NCI-H1694 (cell line): ENCODE results near the gene YPEL2.

Experiments used
- DNase-seq: peaks from one replicate; lab custom pipeline; 2025; lab: John Stamatoyannopoulos, UW

Gene YPEL2

GRCh38 chr17:59357219-59357697 lies 25.8 kb downstream of the YPEL2 start:
- DNase-seq, result no peak

GRCh38 chr17:59357929-59358328 lies 26.5 kb downstream of the YPEL2 start:
- DNase-seq, result no peak

- no peak for DNase-seq
Measured at GRCh38 chr17:59361386-59361785, 29.9 kb downstream of the YPEL2 start.

DNA sequence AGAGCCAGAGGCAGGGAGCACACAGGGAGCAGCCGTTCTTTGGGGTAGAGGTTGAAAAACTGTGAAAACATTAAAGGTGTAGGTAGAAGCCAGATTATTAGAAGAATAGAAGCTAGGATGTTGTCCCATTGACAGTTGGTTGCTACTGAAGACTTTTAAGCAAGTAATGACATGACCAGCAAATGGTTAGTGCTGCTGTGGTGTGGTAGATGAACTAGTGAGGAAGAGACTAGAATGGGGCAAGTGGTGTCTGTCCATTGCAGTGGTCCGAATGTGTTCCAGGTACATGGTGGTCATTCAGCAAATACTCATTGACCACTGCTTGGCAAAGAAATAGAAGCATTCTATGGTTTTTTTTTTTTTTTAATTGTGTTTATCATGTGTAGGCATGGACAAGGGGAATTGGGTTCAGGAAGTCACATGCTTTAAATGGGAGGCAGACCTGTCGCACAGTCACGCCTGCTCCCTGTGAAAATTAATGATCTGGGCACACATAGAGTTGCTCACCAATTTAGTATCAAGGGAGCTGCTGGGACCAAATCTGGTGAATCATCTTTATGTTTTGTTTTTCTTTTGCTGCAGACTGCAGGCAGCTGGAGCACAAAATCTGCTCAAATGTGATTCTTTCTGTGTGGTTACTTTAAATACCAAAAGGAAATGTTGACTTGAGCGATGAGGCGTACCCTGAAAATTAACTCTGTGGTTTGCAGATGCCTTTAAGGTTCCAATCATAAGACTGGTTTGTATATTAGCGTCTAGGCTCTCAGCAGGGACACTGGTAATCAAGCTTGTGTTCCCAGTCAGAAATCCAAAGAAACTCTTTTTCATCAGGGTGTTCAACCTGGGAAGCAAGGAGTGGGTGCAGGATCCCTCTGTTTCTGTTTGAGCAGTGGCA lies 30.7 kb downstream of the YPEL2 start:
- DNase-seq, result no peak

DNA sequence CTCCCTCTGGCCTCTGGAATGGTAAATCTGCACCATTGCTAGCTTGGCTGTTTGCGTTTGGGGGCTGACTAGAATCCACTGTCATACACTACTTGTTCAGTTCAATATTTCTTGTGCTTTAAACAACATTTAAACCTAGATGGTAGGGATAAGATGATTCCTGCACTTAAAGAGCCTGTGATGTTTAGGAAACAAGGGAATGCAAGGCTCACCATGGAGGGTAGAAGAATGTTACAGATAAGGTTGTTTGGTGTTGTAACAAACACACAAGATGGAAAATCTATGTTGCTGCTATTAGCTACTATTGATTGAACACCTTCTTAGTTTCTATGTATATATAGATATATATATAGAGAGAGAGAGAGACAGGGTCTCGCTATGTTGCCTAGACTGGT lies 31.4 kb downstream of the YPEL2 start:
- DNase-seq, result no peak

GRCh38 chr17:59365383-59365981 lies 34.0 kb downstream of the YPEL2 start:
- DNase-seq, result no peak

DNA sequence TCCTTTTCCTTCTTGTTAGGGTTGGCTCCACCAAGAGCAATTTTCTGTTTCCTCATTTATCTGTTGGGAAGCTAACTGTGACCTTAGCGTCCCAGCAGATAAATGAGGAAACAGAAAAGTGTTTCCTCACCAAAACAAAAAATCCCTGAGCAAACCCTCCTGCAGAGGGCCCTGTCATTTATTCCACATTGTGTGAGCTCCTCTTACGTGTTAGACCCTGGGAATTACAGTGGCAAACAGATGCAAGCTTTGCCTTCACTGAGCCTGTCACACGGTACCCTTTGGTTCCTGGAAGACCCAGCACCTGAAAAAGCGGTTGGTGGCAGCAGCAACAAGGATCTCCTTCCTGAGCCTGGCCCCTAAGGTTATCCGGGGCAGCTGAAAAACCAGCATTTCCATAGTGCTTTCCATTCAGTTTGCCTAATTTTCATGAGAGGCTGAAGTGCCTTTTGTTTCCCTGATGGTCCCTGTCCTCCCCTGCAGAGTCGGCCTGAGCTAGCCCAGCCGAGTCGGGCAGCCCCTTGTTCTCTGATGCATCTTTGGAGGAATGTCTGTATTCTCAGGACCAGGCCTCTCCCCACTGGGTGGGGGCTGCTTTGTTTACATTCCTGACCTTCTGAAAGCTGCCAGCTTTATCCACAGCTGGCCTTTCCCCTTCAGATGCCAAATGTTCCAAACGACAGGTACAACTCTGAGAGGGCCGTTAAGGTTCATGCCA lies 34.7 kb downstream of the YPEL2 start:
- DNase-seq, result peak; percentile 56

DNA sequence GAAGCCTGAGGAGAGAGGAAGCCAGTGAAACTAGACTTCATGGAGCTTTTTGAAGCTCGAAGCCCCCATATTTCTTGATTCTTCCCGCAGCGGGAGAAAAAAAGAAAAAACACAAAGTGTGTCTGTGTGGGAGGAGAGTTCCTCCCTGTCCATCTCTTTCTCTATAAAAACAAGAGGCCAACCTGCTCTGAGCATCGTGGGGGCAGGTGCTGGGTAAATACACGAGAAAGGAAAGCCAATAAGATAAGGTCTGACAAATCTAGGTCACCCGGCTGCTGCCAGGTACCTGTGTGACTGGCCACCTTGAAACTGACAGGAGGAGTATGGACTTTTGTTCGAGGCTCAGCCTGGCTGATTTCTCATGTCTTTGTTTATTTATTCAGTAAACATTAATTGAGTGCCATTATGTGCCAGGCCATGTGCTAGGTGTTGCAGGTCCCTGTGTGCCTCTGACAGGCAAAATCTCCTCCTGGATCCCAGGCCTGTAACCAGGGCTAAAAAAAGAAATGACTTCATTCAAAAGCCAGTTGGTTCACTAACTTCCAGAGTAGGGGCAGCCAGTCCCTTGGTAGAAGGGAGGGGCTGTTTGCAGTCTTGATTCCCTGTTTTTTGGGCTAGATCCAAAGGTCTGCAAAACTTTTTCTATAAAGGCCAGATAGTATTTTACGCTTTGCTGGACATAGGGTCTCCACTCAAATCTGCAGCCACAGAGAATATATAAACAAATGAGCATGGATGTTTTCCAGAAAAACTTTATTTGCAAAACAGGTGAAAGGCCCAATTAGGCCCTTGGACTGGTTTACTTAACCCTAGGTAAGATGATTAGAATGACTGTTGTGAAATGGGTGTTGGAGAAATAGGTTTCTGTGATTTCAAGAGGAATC lies 35.6 kb downstream of the YPEL2 start:
- DNase-seq, result peak; percentile 62

DNA sequence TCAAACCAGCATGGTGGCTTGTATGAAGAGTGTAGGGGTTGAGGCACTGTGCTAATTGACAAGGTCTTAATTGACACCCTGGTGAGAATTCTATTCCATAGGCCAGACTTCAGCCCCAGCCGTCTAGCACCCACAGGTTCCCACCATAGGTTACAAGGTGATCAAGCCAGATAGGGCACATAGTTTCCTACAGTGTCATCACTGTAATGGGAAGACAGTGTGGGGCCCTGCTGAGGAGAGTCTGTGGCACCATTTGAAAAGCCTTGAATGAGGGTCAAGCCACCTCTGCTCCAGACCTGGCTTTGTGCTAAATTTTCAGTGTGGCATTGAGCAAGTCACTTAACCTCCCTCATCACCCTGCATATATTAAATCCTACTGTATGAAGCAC lies 36.2 kb downstream of the YPEL2 start:
- no peak for DNase-seq

- no peak for DNase-seq
Measured at GRCh38 chr17:59368218-59368857, 36.9 kb downstream of the YPEL2 start.

DNA sequence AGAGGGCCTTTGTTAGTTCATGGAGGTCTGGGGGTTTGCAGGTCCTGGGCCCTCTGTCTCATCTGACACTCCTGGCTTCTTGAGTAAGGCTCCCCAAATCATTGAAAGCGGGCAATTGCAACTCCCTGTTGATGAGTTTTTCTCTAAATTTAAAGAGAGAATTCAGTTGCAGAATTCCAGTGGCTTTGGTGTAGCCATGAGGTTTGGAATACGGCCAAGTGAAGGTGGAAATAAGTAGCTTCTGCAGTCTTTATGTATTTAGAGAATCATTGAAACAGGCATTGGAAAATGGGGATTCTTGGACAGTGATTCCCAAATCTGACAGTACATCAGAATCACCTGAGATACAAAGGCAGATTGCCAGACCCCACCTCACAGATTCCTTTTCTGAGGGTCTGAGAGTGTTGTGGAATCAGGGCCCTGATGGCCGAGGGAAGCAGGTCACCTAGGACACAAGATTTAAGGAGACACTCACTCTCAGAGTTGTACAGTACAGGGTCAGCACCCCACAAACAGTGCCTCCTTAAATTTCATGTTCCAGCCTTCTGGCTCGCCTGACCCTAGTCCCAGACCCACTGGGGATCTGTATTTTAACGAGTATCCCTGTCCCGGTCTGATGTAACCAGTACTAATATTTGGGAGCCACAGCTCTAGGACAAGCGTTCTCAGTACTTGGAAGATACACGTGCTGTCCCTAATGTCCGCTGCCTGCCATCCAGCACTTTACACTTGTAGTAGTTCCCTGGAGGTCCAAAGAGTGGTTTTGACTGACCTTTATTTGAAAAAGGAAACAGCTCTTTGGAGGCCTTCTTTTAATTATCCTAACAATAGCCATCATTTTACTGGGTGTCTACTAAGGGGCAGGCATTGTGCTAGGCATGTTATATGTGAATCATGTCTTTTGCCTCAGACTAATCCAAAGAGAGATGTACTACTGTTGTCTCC lies 37.8 kb downstream of the YPEL2 start:
- DNase-seq, result no peak

GRCh38 chr17:59370593-59371299 lies 39.3 kb downstream of the YPEL2 start:
- no peak for DNase-seq

- no peak for DNase-seq
Measured at GRCh38 chr17:59371416-59372100, 40.1 kb downstream of the YPEL2 start.

DNA sequence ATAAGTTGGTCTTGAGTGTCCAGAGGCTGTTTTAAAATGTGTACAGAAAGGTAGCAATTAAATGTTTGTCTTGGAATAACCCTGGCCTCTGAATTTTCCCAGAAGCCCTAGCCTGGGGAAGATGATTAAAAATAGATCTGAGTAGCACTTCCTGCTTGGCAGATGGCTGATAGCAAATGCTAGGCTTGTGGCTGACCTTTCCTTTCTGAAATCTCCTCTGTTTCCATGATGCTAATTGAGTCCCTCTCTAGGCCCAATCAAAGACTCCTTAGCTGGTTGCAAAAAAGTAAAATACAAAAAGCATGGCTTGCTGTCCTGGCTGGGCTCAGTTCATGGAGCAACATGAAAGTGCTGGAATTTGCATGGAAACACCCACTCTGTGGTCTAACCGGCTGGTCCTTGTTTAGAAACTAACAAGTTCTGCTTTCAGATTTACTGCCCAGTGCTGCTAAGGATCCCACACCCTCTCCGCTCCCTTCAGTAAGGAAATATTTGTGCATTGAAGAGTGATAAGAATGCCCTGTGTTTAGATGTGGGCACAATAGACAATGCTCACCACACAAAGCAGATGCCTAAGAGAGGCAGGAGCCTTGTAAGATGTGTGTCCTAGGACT lies 40.8 kb downstream of the YPEL2 start:
- DNase-seq, result no peak

DNA sequence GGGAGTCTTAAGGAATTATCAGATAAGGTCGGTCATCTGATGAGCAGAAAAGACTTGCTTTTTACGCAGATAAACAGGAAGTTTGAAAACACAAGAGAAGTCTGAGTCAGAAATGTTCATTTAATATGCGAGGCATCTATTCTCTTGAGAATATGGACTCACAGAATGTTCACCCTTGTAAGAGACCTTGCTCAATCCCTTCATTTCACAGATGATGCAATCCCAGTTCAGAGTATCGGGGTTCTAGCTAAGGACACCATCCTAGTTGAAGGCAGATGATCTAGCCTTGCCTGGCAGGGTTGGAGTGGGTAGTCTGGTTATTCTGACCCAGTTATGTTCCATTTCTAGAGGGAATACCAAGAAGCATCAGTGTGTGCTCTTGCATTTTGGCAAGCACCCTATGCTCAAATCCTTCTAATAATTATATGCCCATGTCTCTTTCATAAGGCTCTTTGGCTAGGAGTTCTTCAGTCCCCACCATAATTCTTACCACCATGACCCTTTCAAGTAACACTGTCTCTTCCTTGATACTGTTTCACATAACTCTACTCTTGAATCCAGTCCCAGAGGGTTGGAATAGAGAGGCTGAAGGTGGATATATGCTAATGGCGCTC lies 42.5 kb downstream of the YPEL2 start:
- no peak for DNase-seq

DNA sequence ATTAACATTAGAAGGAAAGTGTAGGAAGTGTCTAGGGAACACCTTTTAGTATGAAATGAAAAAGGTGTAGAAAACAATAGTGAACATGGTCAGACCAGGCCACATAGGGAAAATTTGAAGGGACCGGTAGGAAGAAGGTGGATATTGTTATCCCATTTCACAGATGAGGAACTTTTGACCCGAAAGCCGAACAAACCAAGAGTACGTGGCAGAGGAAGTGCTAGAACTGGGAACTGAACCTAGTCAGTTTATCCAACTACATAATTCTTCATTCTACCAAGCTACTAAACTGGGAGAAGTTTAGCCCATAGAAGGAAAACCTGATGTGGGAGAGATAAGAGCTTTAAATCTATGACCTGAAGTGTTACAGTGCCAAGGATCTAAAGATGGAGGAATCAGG lies 43.2 kb downstream of the YPEL2 start:
- no peak for DNase-seq

DNA sequence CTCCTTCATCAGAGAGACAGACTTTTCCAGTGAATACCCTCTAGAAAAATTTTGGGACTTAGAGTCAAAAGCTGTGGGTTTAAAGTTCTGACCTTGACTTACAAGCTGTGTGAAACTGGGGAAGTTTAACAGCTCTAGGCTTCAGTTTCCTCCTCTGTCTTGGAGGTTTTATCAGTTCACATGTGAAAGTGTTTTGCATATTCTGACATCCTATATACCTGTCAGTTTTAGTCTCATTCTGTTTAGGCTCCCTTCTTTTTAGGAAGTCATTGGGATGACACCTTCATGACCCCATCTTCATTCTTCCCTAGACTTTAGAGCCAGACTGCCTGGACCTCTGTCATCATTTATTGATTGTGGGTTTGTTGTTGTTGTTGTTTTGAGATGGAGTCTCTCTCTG lies 44.4 kb downstream of the YPEL2 start:
- DNase-seq, result no peak

- no peak for DNase-seq
Measured at GRCh38 chr17:59376506-59376905, 45.1 kb downstream of the YPEL2 start.
